NCI-H1930 (cell line): Measurements from ENCODE around the gene SMIM35.

ENCODE experiments used
- DNase-seq, 2 experiments: peaks; one replicate each; lab custom pipeline; 2025; lab: John Stamatoyannopoulos, UW

SMIM35 gene

GRCh38 chr11:118057251-118058145 is 29.3 kb downstream of the SMIM35 start:
- no peak for DNase-seq

- no peak for DNase-seq
Observed at GRCh38 chr11:118056806-118057205, 30.0 kb downstream of the SMIM35 start.

GRCh38 chr11:118055966-118056365 is 30.8 kb downstream of the SMIM35 start:
- DNase-seq, result no peak

- DNase-seq, result no peak
Observed at GRCh38 chr11:118054712-118055640, 31.8 kb downstream of the SMIM35 start.

- DNase-seq, result no peak
Observed at GRCh38 chr11:118052581-118053206, 34.1 kb downstream of the SMIM35 start.

- no peak for DNase-seq
Observed at GRCh38 chr11:118051611-118052461, 34.9 kb downstream of the SMIM35 start.

- no peak for DNase-seq
Observed at GRCh38 chr11:118051136-118051610, 35.6 kb downstream of the SMIM35 start.

GRCh38 chr11:118050208-118050891 is 36.4 kb downstream of the SMIM35 start:
- DNase-seq, result no peak

- no peak for DNase-seq
Observed at GRCh38 chr11:118049771-118050170, 37.0 kb downstream of the SMIM35 start.

- no peak for DNase-seq
Observed at GRCh38 chr11:118048472-118049370, 38.0 kb downstream of the SMIM35 start.

- DNase-seq, result no peak
Observed at GRCh38 chr11:118047749-118048148, 39.0 kb downstream of the SMIM35 start.

- no peak for DNase-seq
Observed at GRCh38 chr11:118046964-118047700, 39.6 kb downstream of the SMIM35 start.

- no peak for DNase-seq
Observed at GRCh38 chr11:118046051-118046963, 40.5 kb downstream of the SMIM35 start.

- no peak for DNase-seq
Observed at GRCh38 chr11:118045191-118045590, 41.6 kb downstream of the SMIM35 start.

- DNase-seq, result no peak
Observed at GRCh38 chr11:118042796-118043195, 44.0 kb downstream of the SMIM35 start.

- DNase-seq, result no peak
Observed at GRCh38 chr11:118042141-118042540, 44.6 kb downstream of the SMIM35 start.

- no peak for DNase-seq
Observed at GRCh38 chr11:118033443-118033842, 53.3 kb downstream of the SMIM35 start.

GRCh38 chr11:118028626-118029025 is 58.1 kb downstream of the SMIM35 start:
- no peak for DNase-seq
